Measurements from ENCODE around the gene DUSP18.
A peak's percentile ranks its signal among the peaks of the same experiment; 100 is the strongest.

The DUSP18 gene

DNA sequence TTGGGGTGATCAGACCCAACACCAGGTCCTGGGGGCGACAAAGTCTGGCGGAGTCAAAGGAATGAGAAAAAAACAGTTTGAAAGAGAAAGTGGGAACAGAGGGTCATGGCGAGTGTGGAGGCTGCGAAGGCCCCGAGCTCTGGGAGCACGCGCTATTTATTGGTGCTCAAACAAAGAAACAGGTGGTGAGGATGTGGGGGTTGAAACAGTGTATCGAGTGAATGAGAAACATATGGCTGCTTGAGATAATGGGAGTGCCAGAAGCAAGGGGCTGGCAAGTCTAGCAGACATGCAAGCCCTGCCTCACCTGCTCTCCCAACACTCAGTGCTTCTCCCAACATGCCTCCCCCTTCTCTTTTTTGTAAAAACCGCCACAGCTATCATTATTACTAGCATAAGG, 7.8 kb upstream of the DUSP18 start:
- DNase-seq (ENCODE audit: low read depth): no peak
- H3K4me3 ChIP-seq (ENCODE audit: low read length): no peak overlapping the region
- TF ChIP-seq, protein P1, sequence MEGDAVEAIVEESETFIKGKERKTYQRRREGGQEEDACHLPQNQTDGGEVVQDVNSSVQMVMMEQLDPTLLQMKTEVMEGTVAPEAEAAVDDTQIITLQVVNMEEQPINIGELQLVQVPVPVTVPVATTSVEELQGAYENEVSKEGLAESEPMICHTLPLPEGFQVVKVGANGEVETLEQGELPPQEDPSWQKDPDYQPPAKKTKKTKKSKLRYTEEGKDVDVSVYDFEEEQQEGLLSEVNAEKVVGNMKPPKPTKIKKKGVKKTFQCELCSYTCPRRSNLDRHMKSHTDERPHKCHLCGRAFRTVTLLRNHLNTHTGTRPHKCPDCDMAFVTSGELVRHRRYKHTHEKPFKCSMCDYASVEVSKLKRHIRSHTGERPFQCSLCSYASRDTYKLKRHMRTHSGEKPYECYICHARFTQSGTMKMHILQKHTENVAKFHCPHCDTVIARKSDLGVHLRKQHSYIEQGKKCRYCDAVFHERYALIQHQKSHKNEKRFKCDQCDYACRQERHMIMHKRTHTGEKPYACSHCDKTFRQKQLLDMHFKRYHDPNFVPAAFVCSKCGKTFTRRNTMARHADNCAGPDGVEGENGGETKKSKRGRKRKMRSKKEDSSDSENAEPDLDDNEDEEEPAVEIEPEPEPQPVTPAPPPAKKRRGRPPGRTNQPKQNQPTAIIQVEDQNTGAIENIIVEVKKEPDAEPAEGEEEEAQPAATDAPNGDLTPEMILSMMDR (conservative IDR thresholded peaks at IDR 0.05; ENCODE audit: low read length): no peak

DNA sequence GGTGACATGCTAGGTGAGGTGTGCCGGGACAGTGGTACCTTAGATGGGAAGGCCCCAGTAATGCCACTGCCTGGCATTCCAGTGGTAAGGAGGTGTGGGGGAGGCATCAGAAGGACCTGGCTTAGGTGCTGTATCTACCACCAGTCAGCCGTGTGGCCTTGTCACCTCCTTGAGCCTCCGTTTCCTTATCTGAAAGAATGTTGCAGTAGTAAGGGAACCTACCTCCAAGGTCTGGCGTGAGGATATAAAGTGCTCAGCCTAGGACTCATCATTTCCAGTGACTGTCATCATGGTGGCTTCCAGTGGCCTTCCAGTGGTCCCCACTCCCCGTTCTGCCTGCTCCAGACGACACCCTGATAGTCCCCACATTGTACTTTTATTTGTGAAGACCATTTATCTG, 6.8 kb upstream of the DUSP18 start:
- no peak overlapping the region for H3K4me3 ChIP-seq (ENCODE audit: low read length)
- no peak for DNase-seq (ENCODE audit: low read depth)
- TF ChIP-seq, protein P1 (conservative IDR thresholded peaks at IDR 0.05; ENCODE audit: low read length): no peak

DNA sequence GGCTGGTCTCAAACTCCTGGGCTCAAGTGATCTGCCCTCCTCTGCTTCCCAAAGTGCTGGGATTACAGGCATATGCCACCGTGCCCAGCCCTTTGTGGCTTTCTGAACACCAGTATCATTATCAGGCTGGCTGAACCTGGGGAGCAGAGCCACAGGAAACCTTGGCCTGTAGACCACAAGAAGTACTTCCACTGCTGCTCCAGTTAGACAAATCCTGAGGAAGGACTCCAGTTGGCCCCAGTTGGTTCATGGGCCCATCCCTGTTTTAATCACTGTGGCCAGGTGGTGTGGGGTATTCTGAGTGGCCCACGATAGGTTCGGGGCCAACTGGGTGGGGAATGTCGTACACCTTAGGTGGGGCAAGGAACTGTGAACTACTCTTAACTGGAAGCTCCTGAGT, 5.5 kb upstream of the DUSP18 start:
- H3K4me3 ChIP-seq (ENCODE audit: low read length): no peak overlapping the region
- TF ChIP-seq, protein P1 (conservative IDR thresholded peaks at IDR 0.05; ENCODE audit: low read length): no peak
- no peak for DNase-seq (ENCODE audit: low read depth)

DNA sequence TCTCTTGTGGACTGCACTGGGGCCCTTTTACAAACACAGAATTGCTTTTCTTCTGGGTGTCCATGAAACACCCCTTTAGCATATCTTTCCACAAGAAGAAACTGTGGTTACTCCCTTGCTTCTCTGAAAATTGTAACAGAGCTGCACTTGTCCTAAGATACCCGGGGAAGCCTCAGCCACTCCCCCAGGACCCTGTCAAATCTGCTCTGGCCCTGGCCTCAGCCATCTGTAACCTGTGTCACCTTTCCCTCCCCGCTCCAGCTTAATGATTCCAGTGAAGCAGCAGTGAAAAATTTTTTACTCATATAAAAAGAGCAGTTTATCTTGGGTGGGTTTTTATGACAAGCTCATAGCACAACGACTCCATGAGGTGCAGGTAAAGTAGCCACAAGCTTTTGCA, 3.4 kb upstream of the DUSP18 start:
- no peak overlapping the region for H3K4me3 ChIP-seq (ENCODE audit: low read length)
- TF ChIP-seq, protein P1 (conservative IDR thresholded peaks at IDR 0.05; ENCODE audit: low read length): no peak
- DNase-seq (ENCODE audit: low read depth): no peak

DNA sequence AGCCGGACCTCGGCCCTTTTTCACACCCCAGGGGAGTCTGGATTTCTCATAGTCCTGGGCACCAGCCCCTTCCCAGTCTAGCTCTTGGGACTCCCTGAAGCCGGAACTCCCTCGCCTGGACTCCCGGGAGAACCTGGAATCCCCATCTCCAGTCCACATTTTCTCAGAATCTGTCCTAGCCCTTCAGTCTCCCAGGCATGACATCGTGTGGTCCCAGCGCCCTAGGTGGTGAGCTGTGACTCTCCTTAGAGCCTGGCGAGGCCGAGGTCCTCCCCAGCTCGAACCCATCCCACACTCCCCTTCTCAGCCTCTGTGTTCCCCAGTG, 673 bp upstream of the DUSP18 start:
- DNase-seq (ENCODE audit: low read depth): no peak
- H3K4me3 ChIP-seq (ENCODE audit: low read length): peak overlapping the region; percentile 94
- TF ChIP-seq, protein P1 (conservative IDR thresholded peaks at IDR 0.05; ENCODE audit: low read length): no peak

DNA sequence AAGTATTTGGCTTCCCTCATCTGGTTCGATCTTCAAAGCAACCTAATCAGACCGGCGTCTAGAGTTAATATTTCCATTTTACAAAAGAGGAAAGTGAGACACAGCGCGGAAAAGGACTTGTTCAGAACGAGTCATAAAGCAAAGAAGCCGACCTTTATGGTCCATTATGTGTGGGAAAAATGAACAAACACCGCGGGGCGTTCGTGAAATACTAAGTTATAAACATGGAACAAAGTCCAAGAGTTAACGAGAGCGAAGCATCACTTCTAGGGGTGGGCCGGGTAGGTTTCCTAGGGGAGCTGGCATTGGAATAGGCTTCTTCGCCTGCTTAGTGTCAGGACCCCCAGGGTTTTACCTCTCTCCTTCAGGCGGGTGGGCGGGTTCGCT, 575 bp downstream of the DUSP18 start:
- peak overlapping the region; percentile 94 for H3K4me3 ChIP-seq (ENCODE audit: low read length)
- TF ChIP-seq, protein P1 (conservative IDR thresholded peaks at IDR 0.05; ENCODE audit: low read length): no peak
- no peak for DNase-seq (ENCODE audit: low read depth)

DNA sequence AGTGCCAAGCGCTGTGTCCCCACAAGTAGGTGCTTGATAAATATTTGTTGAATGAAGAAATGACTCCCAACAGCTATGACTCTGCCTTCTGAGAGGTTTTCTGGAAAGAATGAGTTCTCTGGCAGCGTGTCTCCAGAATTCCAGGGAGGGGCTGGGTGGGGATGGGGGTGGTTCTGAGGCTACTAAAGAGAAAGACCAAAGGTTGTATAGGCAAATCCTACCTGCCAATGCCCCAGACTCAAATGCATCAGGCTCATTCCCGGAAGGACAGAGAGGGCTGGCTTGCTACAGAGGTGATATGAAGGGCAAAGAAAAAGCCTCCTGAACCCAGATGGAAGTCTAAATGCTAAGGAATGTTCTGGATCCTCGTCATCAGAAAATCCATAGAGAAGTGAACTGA, 1.9 kb downstream of the DUSP18 start:
- TF ChIP-seq, protein P1 (conservative IDR thresholded peaks at IDR 0.05; ENCODE audit: low read length): no peak
- no peak overlapping the region for H3K4me3 ChIP-seq (ENCODE audit: low read length)
- DNase-seq (ENCODE audit: low read depth): no peak
